ENCODE results near the gene MAB21L3.

Gene MAB21L3

DNA sequence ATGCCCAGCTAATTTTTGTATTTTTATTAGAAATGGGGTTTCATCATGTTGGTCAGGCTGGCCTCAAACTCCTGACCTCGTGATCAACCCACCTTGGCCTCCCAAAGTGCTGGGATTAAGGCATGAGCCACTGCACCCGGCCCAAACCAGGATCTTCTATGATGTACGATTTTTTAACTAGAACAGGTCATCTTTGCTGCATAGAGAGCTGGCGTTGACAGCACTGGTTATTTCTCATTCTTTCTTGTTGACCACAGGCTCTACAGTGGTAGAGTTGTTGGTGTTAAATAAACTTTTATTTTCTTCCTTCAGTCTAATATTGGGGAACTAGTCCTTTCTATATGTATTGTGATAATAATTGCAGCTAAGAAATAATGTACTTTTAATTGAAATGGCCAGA, 3.8 kb upstream of the MAB21L3 start:
- Histone ChIP-seq H3K79me2 (ENCODE audit: control insufficient read depth, insufficient read depth, low read length, unreplicated experiment) (no peaks in the 10 kb centered on the region), H3K4me1 (ENCODE audit: control insufficient read depth, insufficient read depth, low read length, unreplicated experiment) (peaks cover 8% of the 10 kb centered on the region), H3K4me3 (ENCODE audit: low read depth, low read length) (no peak overlapping the region), H3K27ac (ENCODE audit: low read depth, low read length) (no peak overlapping the region), H3K36me3 (ENCODE audit: insufficient read depth, low read length) (no peaks in the 10 kb centered on the region), H3K27me3 (ENCODE audit: insufficient read depth, low read length) (no peaks in the 10 kb centered on the region), H2AFZ (ENCODE audit: low read length, unreplicated experiment) (no peak overlapping the region)

DNA sequence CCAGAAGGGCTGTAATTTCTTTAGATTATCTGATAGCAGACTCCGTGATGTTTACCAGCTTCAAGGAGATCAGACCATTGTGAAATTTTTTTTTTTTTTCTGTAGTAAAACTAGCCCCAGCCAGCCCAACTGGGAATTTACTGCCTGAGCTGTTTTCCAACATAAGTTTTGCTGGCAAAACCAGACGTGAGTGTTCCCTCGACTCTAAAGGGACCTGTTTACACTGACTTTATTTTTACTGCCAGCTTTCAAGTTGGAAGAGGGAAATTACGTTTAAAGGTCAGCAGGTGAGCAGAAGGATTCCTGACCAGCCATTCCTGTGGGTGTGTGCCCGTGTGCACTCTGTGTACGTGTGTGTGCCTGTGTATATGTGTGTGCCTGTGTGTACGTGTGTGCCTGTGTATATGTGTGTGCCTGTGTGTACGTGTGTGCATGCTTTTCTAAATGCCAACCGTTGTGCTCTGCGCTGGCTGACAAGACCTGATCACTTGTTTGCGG, 374 bp downstream of the MAB21L3 start:
- Histone ChIP-seq H3K4me3 (ENCODE audit: low read depth, low read length) (no peak overlapping the region), H3K79me2 (ENCODE audit: control insufficient read depth, insufficient read depth, low read length, unreplicated experiment) (no peaks in the 10 kb centered on the region), H3K4me1 (ENCODE audit: control insufficient read depth, insufficient read depth, low read length, unreplicated experiment) (peaks cover 23% of the 10 kb centered on the region), H2AFZ (ENCODE audit: low read length, unreplicated experiment) (no peak overlapping the region), H3K27me3 (ENCODE audit: insufficient read depth, low read length) (no peaks in the 10 kb centered on the region), H3K27ac (ENCODE audit: low read depth, low read length) (no peak overlapping the region), H3K36me3 (ENCODE audit: insufficient read depth, low read length) (no peaks in the 10 kb centered on the region)

DNA sequence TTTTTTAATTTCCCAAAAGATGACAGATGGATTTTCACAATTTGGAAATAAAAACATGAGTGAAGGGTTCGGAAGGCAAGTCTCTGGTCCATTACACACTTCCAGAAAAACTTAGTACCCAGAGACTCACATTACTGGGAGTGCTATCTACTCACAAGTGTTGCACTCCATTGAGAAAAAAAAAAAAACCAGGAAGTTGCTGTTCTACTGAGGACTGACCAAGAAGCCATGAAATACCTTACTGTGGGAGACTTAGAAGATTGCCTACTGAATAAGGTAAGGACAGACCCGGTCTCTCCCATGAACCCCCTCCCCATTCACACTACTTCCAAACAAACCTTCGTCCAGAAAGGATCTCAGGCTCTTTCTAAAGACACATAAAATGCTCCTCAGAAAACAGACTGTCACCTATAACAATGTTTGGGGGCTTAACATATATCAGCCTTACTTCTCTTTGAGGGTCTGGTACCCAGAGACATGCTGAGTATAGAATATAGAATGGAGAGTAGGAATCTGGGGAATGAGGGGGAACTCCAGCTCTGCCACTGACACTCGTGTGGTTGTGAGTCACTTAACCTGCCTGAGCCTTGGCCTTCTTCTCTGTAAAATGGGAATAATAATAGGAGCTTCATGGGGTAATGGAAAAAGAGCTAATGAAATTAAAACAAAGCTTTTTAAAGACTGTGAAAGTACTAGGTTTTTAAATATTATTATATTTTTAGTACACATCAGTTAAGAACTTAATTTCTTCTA, 1.4 kb downstream of the MAB21L3 start:
- Histone ChIP-seq H2AFZ (ENCODE audit: low read length, unreplicated experiment) (no peak overlapping the region), H3K4me3 (ENCODE audit: low read depth, low read length) (no peak overlapping the region), H3K79me2 (ENCODE audit: control insufficient read depth, insufficient read depth, low read length, unreplicated experiment) (no peaks in the 10 kb centered on the region), H3K27ac (ENCODE audit: low read depth, low read length) (no peak overlapping the region), H3K27me3 (ENCODE audit: insufficient read depth, low read length) (no peaks in the 10 kb centered on the region), H3K36me3 (ENCODE audit: insufficient read depth, low read length) (no peaks in the 10 kb centered on the region), H3K4me1 (ENCODE audit: control insufficient read depth, insufficient read depth, low read length, unreplicated experiment) (peaks cover 23% of the 10 kb centered on the region)

DNA sequence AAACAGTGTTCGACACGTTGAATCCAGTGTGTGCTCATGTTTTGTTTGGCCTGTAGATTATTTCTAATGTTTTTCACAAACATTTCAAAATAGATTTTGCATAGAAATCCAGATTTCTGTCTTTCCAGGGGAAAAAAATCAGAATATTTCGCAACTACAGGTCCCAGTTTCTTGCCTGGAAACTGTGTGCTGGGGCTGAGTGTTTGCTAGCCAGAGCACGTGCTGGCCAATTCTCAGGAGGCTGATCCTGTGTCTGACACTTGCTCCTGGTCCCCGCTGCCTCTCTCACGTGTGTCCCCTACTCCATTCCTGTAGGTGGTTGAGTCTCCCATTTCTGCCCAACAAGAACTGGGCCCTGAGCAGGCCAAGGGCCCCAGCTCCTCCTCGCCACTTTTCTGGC, 2.4 kb downstream of the MAB21L3 start:
- no peaks in the 10 kb centered on the region for H3K27me3 ChIP-seq (ENCODE audit: insufficient read depth, low read length)
- H2AFZ ChIP-seq (ENCODE audit: low read length, unreplicated experiment), result no peak overlapping the region
- peaks cover 23% of the 10 kb centered on the region for H3K4me1 ChIP-seq (ENCODE audit: control insufficient read depth, insufficient read depth, low read length, unreplicated experiment)
- no peak overlapping the region for H3K27ac ChIP-seq (ENCODE audit: low read depth, low read length)
- H3K36me3 ChIP-seq (ENCODE audit: insufficient read depth, low read length), result no peaks in the 10 kb centered on the region
- no peaks in the 10 kb centered on the region for H3K79me2 ChIP-seq (ENCODE audit: control insufficient read depth, insufficient read depth, low read length, unreplicated experiment)
- H3K4me3 ChIP-seq (ENCODE audit: low read depth, low read length), result no peak overlapping the region

DNA sequence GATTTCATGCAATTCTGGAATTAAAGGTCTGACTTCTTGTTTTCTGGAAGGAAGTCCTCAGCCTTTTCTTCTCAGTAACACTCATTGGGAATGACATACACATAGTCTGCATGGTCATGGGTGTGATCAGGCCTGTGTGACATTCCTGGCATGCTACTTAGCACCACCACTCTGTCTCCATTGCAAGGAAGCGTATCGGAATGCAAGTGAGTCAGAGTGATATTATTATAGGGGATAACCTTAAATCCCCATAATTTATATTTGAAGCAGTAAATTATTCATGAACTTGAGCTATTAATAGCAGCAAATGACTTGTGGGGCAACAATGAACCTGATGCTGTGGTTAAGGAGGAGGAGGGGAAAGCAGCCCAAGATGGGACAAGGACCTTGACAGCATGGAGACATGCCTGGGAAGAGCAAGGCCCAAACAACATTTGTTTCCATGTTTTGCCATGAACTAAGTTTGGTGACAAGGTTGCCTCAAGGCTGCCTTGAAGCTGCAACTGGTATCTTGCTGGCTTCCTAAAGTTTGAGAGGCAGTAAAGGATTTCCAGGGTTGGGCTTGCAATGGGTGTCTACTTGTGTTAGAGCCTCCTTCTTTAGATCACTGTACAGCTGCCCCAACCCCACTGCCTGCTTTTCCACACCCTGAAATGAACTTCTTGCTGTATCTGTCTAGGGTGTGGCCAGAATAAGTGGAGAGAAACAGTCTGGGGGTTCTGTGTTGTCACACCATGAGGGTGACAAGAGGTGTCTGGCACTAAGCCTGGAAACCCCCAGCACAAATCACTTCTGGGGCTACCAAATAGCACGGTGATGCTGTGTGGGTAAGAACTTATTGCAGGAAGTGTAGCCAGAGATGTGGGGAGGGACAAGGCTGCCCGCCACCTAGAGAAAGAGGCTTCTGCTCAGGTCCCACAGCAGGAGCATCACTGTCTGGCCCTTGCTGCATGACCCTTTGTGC, 4.6 kb downstream of the MAB21L3 start:
- Histone ChIP-seq H3K4me1 (ENCODE audit: control insufficient read depth, insufficient read depth, low read length, unreplicated experiment) (peaks cover 15% of the 10 kb centered on the region), H3K36me3 (ENCODE audit: insufficient read depth, low read length) (no peaks in the 10 kb centered on the region), H3K27ac (ENCODE audit: low read depth, low read length) (no peak overlapping the region), H3K4me3 (ENCODE audit: low read depth, low read length) (no peak overlapping the region), H3K79me2 (ENCODE audit: control insufficient read depth, insufficient read depth, low read length, unreplicated experiment) (no peaks in the 10 kb centered on the region), H2AFZ (ENCODE audit: low read length, unreplicated experiment) (no peak overlapping the region), H3K27me3 (ENCODE audit: insufficient read depth, low read length) (no peaks in the 10 kb centered on the region)

DNA sequence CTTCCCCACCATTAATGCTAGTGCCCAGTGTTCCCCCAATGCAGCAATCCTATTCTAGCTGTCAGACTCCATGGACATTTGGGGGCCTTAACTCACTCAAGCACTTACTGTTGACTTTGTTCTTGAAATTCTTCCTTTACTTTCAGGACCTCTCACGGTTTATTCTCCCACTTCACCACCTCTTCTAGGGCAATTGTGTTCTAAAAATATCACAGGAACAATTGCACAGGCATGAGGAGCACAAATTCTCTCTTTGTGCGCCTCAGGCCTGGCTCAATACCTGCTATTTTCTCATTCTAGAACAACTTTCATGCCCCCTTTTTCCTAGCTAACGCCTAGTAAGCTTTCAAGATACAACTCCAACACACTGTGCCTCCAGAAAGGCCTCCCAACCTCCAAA, 7.3 kb downstream of the MAB21L3 start:
- Histone ChIP-seq H2AFZ (ENCODE audit: low read length, unreplicated experiment) (no peak overlapping the region), H3K4me1 (ENCODE audit: control insufficient read depth, insufficient read depth, low read length, unreplicated experiment) (peaks cover 28% of the 10 kb centered on the region), H3K4me3 (ENCODE audit: low read depth, low read length) (no peak overlapping the region), H3K27me3 (ENCODE audit: insufficient read depth, low read length) (no peaks in the 10 kb centered on the region), H3K79me2 (ENCODE audit: control insufficient read depth, insufficient read depth, low read length, unreplicated experiment) (no peaks in the 10 kb centered on the region), H3K36me3 (ENCODE audit: insufficient read depth, low read length) (no peaks in the 10 kb centered on the region), H3K27ac (ENCODE audit: low read depth, low read length) (no peak overlapping the region)

DNA sequence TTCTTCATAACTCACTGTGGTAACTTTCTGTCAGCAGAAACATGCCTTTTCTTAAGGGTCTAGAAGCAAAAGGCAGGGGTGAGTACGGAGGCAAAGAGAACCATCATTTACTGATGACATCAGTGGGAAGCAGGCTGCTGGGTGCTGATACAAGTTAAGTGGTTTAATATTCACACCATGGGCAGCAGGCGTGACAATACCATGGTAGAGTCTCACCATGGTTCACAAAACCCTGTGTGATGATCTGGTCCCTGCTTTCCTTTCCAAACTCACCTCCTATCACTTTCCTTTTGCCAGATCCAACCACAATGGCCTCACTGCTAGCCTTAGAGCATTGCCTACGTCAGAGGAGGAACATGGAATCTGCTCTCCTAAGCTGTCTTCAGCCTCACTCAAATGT, 8.7 kb downstream of the MAB21L3 start:
- H3K27me3 ChIP-seq (ENCODE audit: insufficient read depth, low read length), result no peaks in the 10 kb centered on the region
- no peak overlapping the region for H2AFZ ChIP-seq (ENCODE audit: low read length, unreplicated experiment)
- H3K27ac ChIP-seq (ENCODE audit: low read depth, low read length), result no peak overlapping the region
- H3K4me3 ChIP-seq (ENCODE audit: low read depth, low read length), result no peak overlapping the region
- H3K4me1 ChIP-seq (ENCODE audit: control insufficient read depth, insufficient read depth, low read length, unreplicated experiment), result peaks cover 27% of the 10 kb centered on the region
- H3K79me2 ChIP-seq (ENCODE audit: control insufficient read depth, insufficient read depth, low read length, unreplicated experiment), result no peaks in the 10 kb centered on the region
- H3K36me3 ChIP-seq (ENCODE audit: insufficient read depth, low read length), result no peaks in the 10 kb centered on the region

DNA sequence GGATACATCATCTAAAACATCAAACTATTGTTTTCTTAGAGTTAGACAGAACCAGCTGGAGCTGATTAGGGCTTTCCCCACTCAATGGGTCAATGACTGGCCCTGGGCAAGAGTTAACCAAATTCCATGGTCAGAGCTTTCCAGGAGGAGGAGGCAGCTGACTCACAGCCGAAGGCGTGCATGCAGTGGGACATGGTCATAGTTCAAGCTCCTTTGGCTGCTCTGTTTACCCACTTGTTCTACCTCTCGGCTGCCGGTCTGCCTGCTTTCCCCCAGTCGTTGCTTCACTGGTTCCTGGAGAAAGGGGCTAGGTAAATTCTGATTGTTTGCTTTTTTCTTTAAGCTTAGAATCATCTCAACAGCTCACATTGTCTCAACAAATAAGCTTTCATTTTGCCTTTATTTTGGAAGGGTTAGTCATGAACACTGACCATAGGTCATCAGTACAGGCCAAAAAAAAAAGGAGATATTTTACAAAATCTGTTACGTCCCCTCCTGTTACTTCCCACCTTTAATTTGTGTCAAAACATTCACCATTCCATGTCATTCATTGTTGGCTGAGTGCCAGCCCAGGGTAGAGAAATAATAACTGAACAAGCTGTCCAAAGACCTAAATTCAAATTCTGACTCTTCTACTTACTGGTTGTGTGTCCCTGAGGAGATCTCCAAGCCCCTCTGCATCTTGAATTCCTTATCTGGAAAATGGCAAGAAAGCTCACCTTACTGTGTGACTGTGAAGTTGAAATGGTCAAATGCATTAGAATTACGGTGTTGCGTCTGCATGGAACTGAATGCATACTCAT, 12.0 kb downstream of the MAB21L3 start:
- Histone ChIP-seq H3K4me1 (ENCODE audit: control insufficient read depth, insufficient read depth, low read length, unreplicated experiment) (peaks cover 13% of the 10 kb centered on the region), H3K27me3 (ENCODE audit: insufficient read depth, low read length) (no peaks in the 10 kb centered on the region), H3K27ac (ENCODE audit: low read depth, low read length) (peak overlapping the region; percentile 40; the same call in 1 of the 2 replicates), H2AFZ (ENCODE audit: low read length, unreplicated experiment) (peak overlapping the region; percentile 63), H3K79me2 (ENCODE audit: control insufficient read depth, insufficient read depth, low read length, unreplicated experiment) (no peaks in the 10 kb centered on the region), H3K4me3 (ENCODE audit: low read depth, low read length) (peak overlapping the region; percentile 34; the same call in 1 of the 2 replicates), H3K36me3 (ENCODE audit: insufficient read depth, low read length) (no peaks in the 10 kb centered on the region)

DNA sequence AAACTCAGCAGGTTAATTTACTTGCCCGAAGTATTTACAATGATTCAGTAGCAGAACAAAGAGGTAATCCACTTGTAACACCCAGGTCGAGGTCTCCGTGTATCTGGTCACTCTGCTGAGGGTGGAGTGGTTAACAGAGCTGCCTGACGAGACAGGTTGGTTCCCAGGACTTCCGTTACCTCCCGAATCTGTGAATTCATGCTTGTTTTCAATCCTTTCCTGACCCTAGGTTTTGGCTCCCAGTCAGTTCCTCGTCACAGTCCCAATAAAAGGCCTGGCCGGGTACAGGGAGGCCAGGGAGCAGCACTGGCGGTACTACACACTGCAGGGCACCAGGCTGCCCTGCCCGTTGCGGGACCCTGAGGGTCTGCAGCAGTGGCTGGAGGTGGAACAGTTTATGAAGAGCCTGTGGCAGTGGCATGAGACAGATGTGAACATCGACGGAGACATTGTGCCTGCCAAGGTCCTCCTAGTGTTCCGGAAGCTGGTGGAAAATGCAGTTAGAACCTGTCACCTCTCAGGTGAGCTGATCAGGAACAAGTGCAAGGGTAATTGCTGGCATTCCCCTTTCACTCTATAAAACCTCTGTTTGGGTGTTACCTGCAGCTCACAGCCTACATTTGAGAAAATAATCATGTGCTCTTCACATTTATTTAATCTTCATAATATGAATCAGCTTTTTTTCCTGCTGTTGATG, 12.8 kb downstream of the MAB21L3 start:
- no peak overlapping the region for H2AFZ ChIP-seq (ENCODE audit: low read length, unreplicated experiment)

DNA sequence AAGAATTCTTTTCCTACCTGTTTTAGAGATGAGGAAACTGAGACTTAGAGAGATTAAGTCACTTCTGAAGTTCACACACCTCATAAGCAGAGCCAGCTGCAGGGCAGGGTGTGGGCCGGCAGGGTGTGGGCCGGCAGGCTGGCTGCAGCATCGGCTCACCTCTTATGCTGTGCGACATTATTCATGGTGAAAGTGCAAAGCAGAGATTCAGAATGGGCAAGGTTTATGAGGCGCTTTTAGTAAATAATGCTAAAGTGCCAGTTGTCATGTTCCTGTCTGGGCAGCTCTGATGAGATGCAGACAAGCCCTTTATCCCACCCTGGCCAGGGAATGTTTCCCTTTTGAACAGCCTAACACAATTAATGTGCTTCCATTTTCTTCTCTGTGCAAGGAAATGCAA, 14.6 kb downstream of the MAB21L3 start:
- Histone ChIP-seq H3K4me3 (ENCODE audit: low read depth, low read length) (no peak overlapping the region), H3K4me1 (ENCODE audit: control insufficient read depth, insufficient read depth, low read length, unreplicated experiment) (peaks cover 13% of the 10 kb centered on the region), H3K36me3 (ENCODE audit: insufficient read depth, low read length) (no peaks in the 10 kb centered on the region), H2AFZ (ENCODE audit: low read length, unreplicated experiment) (no peak overlapping the region), H3K27me3 (ENCODE audit: insufficient read depth, low read length) (no peaks in the 10 kb centered on the region), H3K79me2 (ENCODE audit: control insufficient read depth, insufficient read depth, low read length, unreplicated experiment) (no peaks in the 10 kb centered on the region), H3K27ac (ENCODE audit: low read depth, low read length) (no peak overlapping the region)

More for the DNA sequence above, 12.8 kb downstream of the MAB21L3 start:
- Histone ChIP-seq H3K27me3 (ENCODE audit: insufficient read depth, low read length) (no peaks in the 10 kb centered on the region), H3K4me3 (ENCODE audit: low read depth, low read length) (no peak overlapping the region), H3K4me1 (ENCODE audit: control insufficient read depth, insufficient read depth, low read length, unreplicated experiment) (peaks cover 13% of the 10 kb centered on the region), H3K36me3 (ENCODE audit: insufficient read depth, low read length) (no peaks in the 10 kb centered on the region), H3K27ac (ENCODE audit: low read depth, low read length) (no peak overlapping the region), H3K79me2 (ENCODE audit: control insufficient read depth, insufficient read depth, low read length, unreplicated experiment) (no peaks in the 10 kb centered on the region)

Data from ACC112 (cell line).